A549 (cell line): Measurements from ENCODE around the gene TTLL1. TPM values are rescaled to one million over a fixed set of nuclear protein-coding genes. Genes with fewer than 3 reads are reported as not detected.

Source experiments
- ATAC-seq, 2 experiments: fragments of 200-7000 bp in 1 of 2; fragments of >200 bp in 1 of 2; cut with Nextera tagmentation in 1 of 2; cut with Tn5 transposase in 1 of 2; 3 replicates each; pipeline versions ENCODE4 v1.8.0 to v1.9.1; 2018 to 2020; ENCODE audit warnings: mild to moderate bottlenecking in 1 of 2, moderate library complexity in 1 of 2
- CTCF ChIA-PET: fragments of 300-600 bp; sonication (Branson Sonifier 250); formaldehyde crosslinking; extraction: SDS; loops from one replicate; lab custom pipeline; 2021; ENCODE audit warnings: antibody characterized with exemption, inconsistent platforms; lab: Yijun Ruan, JAX
- POLR2A ChIA-PET: fragments of 350-600 bp; formaldehyde crosslinking; extraction: SDS; loops from one replicate; lab custom pipeline; 2021; ENCODE audit warnings: antibody characterized with exemption, inconsistent platforms; lab: Yijun Ruan, JAX
- DNase-seq, 2 experiments: peaks; one replicate each; pipeline versions ENCODE4 v3.0.0 to v3.0.0-alpha.2; 2011 to 2016; ENCODE audit warnings: low read depth in 1 of 2, low spot score in 1 of 2
- FAIRE-seq: peaks from 2 replicates; lab custom pipeline; 2011; peaks lifted over from hg19 to GRCh38; lab: Jason Lieb, UNC
- H3K27ac ChIP-seq, 2 experiments: fragments of >200 bp; sonication (Bioruptor Twin); formaldehyde crosslinking; 3 replicates each; pipeline ENCODE4 v1.5.1; 2016 to 2017
- H3K4me1 ChIP-seq: fragments of >200 bp; sonication (Bioruptor Twin); formaldehyde crosslinking; 3 replicates; pipeline ENCODE4 v1.6.1; 2016
- H3K4me2 ChIP-seq: fragments of >200 bp; sonication (Bioruptor Twin); formaldehyde crosslinking; 3 replicates; pipeline ENCODE4 v1.6.1; 2016
- H3K4me3 ChIP-seq: fragments of >200 bp; sonication (Bioruptor Twin); formaldehyde crosslinking; 3 replicates; pipeline ENCODE4 v1.5.1; 2016
- H3K9me3 ChIP-seq: fragments of >200 bp; sonication (Bioruptor Twin); formaldehyde crosslinking; 3 replicates; pipeline ENCODE4 v1.6.1; 2016
- BHLHE40 ChIP-seq: IDR thresholded peaks from 2 replicates; pipeline ENCODE4 v1.6.1; 2012; ENCODE audit warnings: low read depth, low read length, inconsistent platforms
- CHD4 ChIP-seq: fragments of 200-600 bp; sonication (generic); IDR thresholded peaks from 2 replicates; pipeline ENCODE4 v1.6.1; 2016; ENCODE audit warnings: antibody characterized with exemption, mild to moderate bottlenecking, borderline replicate concordance
- EHMT2 ChIP-seq: fragments of 200-600 bp; sonication (generic); IDR thresholded peaks from 2 replicates; pipeline ENCODE4 v1.6.1; 2016; ENCODE audit warnings: antibody characterized with exemption, low read depth, mild to moderate bottlenecking, moderate library complexity
- EP300 ChIP-seq, 2 experiments: fragments of >200 bp; sonication (Bioruptor Twin); formaldehyde crosslinking; IDR thresholded peaks; 2 replicates in 1 of 2; 3 replicates in 1 of 2; pipeline ENCODE4 v1.6.1; 2016 to 2017
- HEYL ChIP-seq: fragments of 250-450 bp; sonication (Bioruptor Pico); IDR thresholded peaks from 2 replicates; pipeline ENCODE4 v1.8.0; 2021; ENCODE audit warnings: mild to moderate bottlenecking, moderate library complexity
- JUN ChIP-seq, 2 experiments: fragments of >200 bp; sonication (Bioruptor Twin); formaldehyde crosslinking; IDR thresholded peaks; 2 replicates in 1 of 2; 3 replicates in 1 of 2; pipeline ENCODE4 v1.6.1; 2016 to 2017
- KDM5A ChIP-seq: fragments of 200-600 bp; sonication (generic); IDR thresholded peaks from 2 replicates; pipeline ENCODE4 v1.6.1; 2016; ENCODE audit warnings: antibody characterized with exemption, mild to moderate bottlenecking
- MAZ ChIP-seq: fragments of 150-350 bp; IDR thresholded peaks from 2 replicates; pipeline ENCODE4 v1.6.1; 2014; ENCODE audit warnings: antibody characterized with exemption, low read depth, low read length, borderline replicate concordance
- MYC ChIP-seq: IDR thresholded peaks from 2 replicates; pipeline ENCODE4 v1.6.1; 2012; ENCODE audit warnings: mild to moderate bottlenecking, inconsistent platforms, low read length, improper control_type of control experiment, borderline replicate concordance
- NFE2L2 ChIP-seq: fragments of 150-350 bp; conservative IDR thresholded peaks from 2 replicates; pipeline ENCODE4 v1.6.1; 2014; ENCODE audit warnings: low read length
- NPAS2 ChIP-seq: fragments of 250-450 bp; sonication (Bioruptor Pico); IDR thresholded peaks from 2 replicates; pipeline ENCODE4 v1.8.0; 2022; ENCODE audit warnings: mild to moderate bottlenecking, moderate library complexity, borderline replicate concordance
- RNF2 ChIP-seq: fragments of 200-600 bp; sonication (generic); IDR thresholded peaks from 2 replicates; pipeline ENCODE4 v1.6.1; 2016; ENCODE audit warnings: low read depth, mild to moderate bottlenecking, antibody characterized with exemption, moderate library complexity, borderline replicate concordance
- SREBF2 ChIP-seq: fragments of 450-650 bp; IDR thresholded peaks from 2 replicates; pipeline ENCODE4 v1.6.1; 2014; ENCODE audit warnings: mild to moderate bottlenecking, moderate library complexity
- ZC3H11A ChIP-seq: fragments of 450-650 bp; IDR thresholded peaks from 2 replicates; pipeline ENCODE4 v1.6.1; 2014; ENCODE audit warnings: antibody characterized with exemption, mild to moderate bottlenecking
- ZNF302 ChIP-seq: fragments of 250-450 bp; sonication (Bioruptor Pico); IDR thresholded peaks from 2 replicates; pipeline ENCODE4 v1.9.0; 2021; ENCODE audit warnings: inconsistent platforms, mild to moderate bottlenecking, moderate library complexity
- WGBS: methylation state at CpG from one replicate; pipeline ENCODE4 v1.1.6; 2017; ENCODE audit errors: missing lambda C conversion rate; 5-methylcytosine and 5-hydroxymethylcytosine counted together
- polyA plus RNA-seq, 4 experiments: library from polyadenylated mRNA; depleted of rRNA in 3 of 4; stranded (reverse); fragments of >200 nt; fragmentation: RNase III in 1 of 4; extraction: RNeasy Plus Mini Kit Qiagen cat#74134 plus additional on column Dnase treatment in 1 of 4; gene quantifications; 2 replicates in 3 of 4; 3 replicates in 1 of 4; pipeline ENCODE4 v1.2.3, GENCODE V29; 2011 to 2017
- TF ChIP-seq, protein P1 (sequence below): fragments of 150-350 bp; IDR thresholded peaks from 2 replicates; pipeline ENCODE4 v1.6.1; 2014; ENCODE audit warnings: low read depth, mild to moderate bottlenecking, low read length
- TF ChIP-seq, protein P2 (sequence below): fragments of >200 bp; sonication (Bioruptor Twin); formaldehyde crosslinking; IDR thresholded peaks from 2 replicates; pipeline ENCODE4 v1.6.1; 2016
- TF ChIP-seq, protein P3 (sequence below): fragments of 250-450 bp; sonication (Bioruptor Pico); IDR thresholded peaks from 2 replicates; pipeline ENCODE4 v1.5.0; 2021; ENCODE audit warnings: mild to moderate bottlenecking, moderate library complexity, borderline replicate concordance
- TF ChIP-seq, protein P4 (sequence below): fragments of 250-450 bp; sonication (Bioruptor Pico); IDR thresholded peaks from 2 replicates; pipeline ENCODE4 v1.5.0; 2020; ENCODE audit warnings: low read depth, mild to moderate bottlenecking, moderate library complexity

The TTLL1 gene
- polyA plus RNA-seq, 2 of the 4 experiments (the other 2 are of a cell fraction): 2.3 to 5.0 TPM

DNA sequence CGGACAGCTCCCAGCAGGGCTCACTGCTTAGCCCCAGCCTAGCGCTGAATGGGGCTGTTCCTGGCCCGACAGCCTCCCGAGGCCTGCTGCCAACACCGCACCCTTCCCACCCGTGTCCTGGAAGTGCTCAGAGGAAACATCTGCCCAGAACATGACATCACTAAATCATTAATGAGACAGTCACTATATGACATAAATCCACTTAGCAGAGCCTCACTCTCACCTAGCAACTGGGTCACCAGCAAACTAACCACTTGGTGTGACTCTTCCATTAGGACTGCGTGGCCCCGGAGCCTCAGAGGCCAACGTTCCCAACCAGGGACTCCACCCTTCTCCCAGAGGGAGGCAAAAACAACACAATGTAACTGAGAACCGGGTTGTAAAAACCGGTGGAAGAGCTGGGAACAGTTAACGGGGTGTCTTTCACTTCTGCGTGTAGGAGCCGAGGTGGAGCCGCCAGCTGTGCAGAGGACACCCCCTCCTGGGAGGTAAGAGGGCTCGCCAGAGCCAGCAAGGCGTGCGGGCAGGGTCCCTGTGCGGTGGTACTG lies 52.8 kb downstream of the TTLL1 start:
- ATAC-seq (no peak), FAIRE-seq (no peak), DNase-seq (no peak)
- Histone ChIP-seq H3K4me3 (no peak overlapping the region), H3K27ac (no peak overlapping the region; a peak in 1 of 6 replicates), H3K4me2 (no peak overlapping the region), H3K4me1 (peaks cover 10% of the 10 kb centered on the region), H3K9me3 (no peaks in the 10 kb centered on the region)
- TF ChIP-seq KDM5A (no peak), ZNF302 (no peak), MAZ (no peak), HEYL (CRISPR knock-in tag) (no peak)
- TF ChIP-seq, protein P1, sequence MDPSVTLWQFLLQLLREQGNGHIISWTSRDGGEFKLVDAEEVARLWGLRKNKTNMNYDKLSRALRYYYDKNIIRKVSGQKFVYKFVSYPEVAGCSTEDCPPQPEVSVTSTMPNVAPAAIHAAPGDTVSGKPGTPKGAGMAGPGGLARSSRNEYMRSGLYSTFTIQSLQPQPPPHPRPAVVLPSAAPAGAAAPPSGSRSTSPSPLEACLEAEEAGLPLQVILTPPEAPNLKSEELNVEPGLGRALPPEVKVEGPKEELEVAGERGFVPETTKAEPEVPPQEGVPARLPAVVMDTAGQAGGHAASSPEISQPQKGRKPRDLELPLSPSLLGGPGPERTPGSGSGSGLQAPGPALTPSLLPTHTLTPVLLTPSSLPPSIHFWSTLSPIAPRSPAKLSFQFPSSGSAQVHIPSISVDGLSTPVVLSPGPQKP: no peak
- CTCF ChIA-PET: interaction anchor here (0.8 to 1.2 kb wide), 2 partner anchors 163 to 314 kb away, joined by 3 read pairs; no protein-coding TSS in a partner anchor
- 71% methylated on average over 15 of the region's 19 CpGs for WGBS
- POLR2A ChIA-PET: no interaction called here

DNA sequence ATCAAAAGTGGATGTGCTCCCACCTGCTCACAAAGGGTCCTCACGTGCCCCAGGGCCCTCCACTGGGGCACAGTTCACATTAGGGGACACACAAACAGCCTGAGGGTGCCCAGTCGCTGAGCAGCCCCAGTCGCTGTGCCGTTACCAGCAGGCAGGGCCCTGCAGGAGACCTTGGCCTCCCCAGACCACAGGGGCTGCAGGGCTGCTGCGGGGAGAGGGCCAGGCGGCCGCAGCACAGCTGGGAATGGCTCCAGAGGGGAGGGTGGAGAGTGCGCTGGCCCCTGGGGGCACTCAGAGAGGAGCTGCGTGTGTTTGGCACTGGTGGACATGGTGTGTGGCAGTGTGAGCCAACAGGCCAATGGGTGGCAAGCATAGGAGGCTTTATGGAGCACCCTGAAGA lies 53.9 kb downstream of the TTLL1 start:
- Histone ChIP-seq H3K4me3 (no peak overlapping the region), H3K4me1 (peaks cover 10% of the 10 kb centered on the region), H3K4me2 (no peak overlapping the region), H3K27ac (no peak overlapping the region; a peak in 1 of 6 replicates), H3K9me3 (no peaks in the 10 kb centered on the region)
- POLR2A ChIA-PET: no interaction called here
- FAIRE-seq (no peak), DNase-seq (no peak), ATAC-seq (no peak)
- TF ChIP-seq NPAS2: no peak
- no peak for TF ChIP-seq SREBF2
- TF ChIP-seq RNF2: no peak
- TF ChIP-seq BHLHE40: no peak
- TF ChIP-seq EP300 (IDR thresholded peaks at IDR 0.05): no peak
- no peak for TF ChIP-seq EHMT2
- TF ChIP-seq, protein P2, sequence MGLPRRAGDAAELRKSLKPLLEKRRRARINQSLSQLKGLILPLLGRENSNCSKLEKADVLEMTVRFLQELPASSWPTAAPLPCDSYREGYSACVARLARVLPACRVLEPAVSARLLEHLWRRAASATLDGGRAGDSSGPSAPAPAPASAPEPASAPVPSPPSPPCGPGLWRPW: no peak
- no peak for TF ChIP-seq JUN (IDR thresholded peaks at IDR 0.05)
- TF ChIP-seq, protein P3, sequence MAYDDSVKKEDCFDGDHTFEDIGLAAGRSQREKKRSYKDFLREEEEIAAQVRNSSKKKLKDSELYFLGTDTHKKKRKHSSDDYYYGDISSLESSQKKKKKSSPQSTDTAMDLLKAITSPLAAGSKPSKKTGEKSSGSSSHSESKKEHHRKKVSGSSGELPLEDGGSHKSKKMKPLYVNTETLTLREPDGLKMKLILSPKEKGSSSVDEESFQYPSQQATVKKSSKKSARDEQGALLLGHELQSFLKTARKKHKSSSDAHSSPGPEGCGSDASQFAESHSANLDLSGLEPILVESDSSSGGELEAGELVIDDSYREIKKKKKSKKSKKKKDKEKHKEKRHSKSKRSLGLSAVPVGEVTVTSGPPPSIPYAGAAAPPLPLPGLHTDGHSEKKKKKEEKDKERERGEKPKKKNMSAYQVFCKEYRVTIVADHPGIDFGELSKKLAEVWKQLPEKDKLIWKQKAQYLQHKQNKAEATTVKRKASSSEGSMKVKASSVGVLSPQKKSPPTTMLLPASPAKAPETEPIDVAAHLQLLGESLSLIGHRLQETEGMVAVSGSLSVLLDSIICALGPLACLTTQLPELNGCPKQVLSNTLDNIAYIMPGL (CRISPR knock-in tag): no peak
- TF ChIP-seq, protein P1: no peak
- no peak for TF ChIP-seq MAZ
- TF ChIP-seq NFE2L2: no peak
- no peak for TF ChIP-seq HEYL (CRISPR knock-in tag)
- no peak for TF ChIP-seq MYC
- TF ChIP-seq ZC3H11A: no peak
- TF ChIP-seq, protein P4, sequence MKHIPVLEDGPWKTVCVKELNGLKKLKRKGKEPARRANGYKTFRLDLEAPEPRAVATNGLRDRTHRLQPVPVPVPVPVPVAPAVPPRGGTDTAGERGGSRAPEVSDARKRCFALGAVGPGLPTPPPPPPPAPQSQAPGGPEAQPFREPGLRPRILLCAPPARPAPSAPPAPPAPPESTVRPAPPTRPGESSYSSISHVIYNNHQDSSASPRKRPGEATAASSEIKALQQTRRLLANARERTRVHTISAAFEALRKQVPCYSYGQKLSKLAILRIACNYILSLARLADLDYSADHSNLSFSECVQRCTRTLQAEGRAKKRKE: no peak
- no peak for TF ChIP-seq CHD4
- CTCF ChIA-PET: interaction anchor here (2.1 kb wide), 1 partner anchor 46 kb away, joined by 31 read pairs; no protein-coding TSS in a partner anchor
- WGBS: 83% methylated on average over 1 of the region's 9 CpGs
